Left lung (tissue), 10 donors: ENCODE measurements around the gene TMIGD3. TPM values are rescaled to one million over a fixed set of nuclear protein-coding genes. Genes with fewer than 3 reads are reported as not detected.

Experiments
- ATAC-seq: fragments of 200-7000 bp; cut with Tn5 transposase; one replicate; pipeline ENCODE4 v1.9.1; 2020; ENCODE audit warnings: moderate library complexity
- DNase-seq, 4 donors: peaks; one replicate each; pipeline ENCODE4 v3.0.0-alpha.2; 2013 to 2020
- H3K27ac ChIP-seq, 2 donors: fragments of 200-600 bp; sonication (generic) in 1 of 2; one replicate each; pipeline versions ENCODE4 v1.5.0 to v1.8.0; 2020 to 2021
- H3K27me3 ChIP-seq, 2 donors: fragments of 200-600 bp; sonication (generic) in 1 of 2; one replicate each; pipeline versions ENCODE4 v1.5.0 to v1.8.0; 2020 to 2021
- H3K36me3 ChIP-seq, 2 donors: fragments of 200-600 bp; sonication (generic) in 1 of 2; one replicate each; pipeline versions ENCODE4 v1.5.0 to v1.8.0; 2020 to 2021
- H3K4me1 ChIP-seq, 2 donors: fragments of 200-600 bp; one replicate each; pipeline ENCODE4 v1.8.0; 2021
- H3K4me3 ChIP-seq, 2 donors: fragments of 200-600 bp; sonication (generic) in 1 of 2; one replicate each; pipeline versions ENCODE4 v1.5.0 to v1.8.0; 2020 to 2021; ENCODE audit warnings: mild to moderate bottlenecking in 1 of 2
- H3K9me3 ChIP-seq, 2 donors: fragments of 200-600 bp; sonication (generic) in 1 of 2; one replicate each; pipeline versions ENCODE4 v1.5.0 to v1.8.0; 2020 to 2021
- intact Hi-C, 2 donors: fragments of 100-400 bp; cut with DNase I; formaldehyde crosslinking; loops; one replicate each; pipeline versions ENCODE4 v1.11.2 to v1.14.2; 2022
- polyA plus RNA-seq, 6 donors: library from polyadenylated mRNA; unstranded; fragments of 120-200 nt; gene quantifications; one replicate each; pipeline ENCODE4 v1.2.1, GENCODE V29; 2013; ENCODE audit not compliant: insufficient read length in 6 of 6
- total RNA-seq, 2 donors: library from RNA; stranded (reverse); fragmentation: NEBNext Ultra II Directional; extraction: Animal tissue kit (Norgen Biotek cat#: 25700); gene quantifications; one replicate each; pipeline ENCODE4 v1.2.1, GENCODE V29; 2021
- TF ChIP-seq, protein P1 (sequence below), 2 donors: fragments of 200-600 bp; sonication (generic) in 1 of 2; IDR thresholded peaks; one replicate each; pipeline versions ENCODE4 v1.5.0 to v1.8.0; 2021; ENCODE audit warnings: antibody characterized with exemption in 2 of 2
- donor health status: DM: no; HTN: yes; CAD: no.
- donor health status: DM: no; HTN: no; CAD: no.

TMIGD3 gene
- total and polyA plus RNA-seq, 8 donors = 0.14 to 27.0 (median 0.65) TPM

DNA sequence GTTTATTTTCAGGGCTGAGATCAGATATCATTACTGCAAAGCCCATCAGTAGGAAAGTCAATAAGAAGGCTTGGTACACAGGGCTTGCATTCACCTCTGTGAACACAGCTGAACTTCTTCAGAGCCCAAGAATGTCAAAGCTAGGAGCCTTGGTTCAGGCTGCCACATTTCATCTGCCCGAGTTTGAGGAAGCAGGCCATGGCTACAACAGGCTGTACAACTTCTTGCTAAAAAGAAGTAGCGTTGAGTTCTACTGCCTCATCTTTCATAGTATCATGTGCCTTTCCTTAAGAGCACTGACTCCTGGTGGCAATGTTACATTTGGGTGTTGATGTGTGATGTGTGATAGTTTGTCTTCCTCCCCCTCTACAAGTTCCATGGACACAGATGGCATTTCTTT is 19.6 kb downstream of the TMIGD3 start:
- ATAC-seq (no peak), DNase-seq (no peak)
- Histone ChIP-seq H3K27ac (peak overlapping the region in 1 of 2 donors; percentile 24), H3K9me3 (no peaks in the 10 kb centered on the region), H3K36me3 (no peaks in the 10 kb centered on the region), H3K4me1 (peaks cover 0 to 61% of the 10 kb centered on the region in 2 donors), H3K4me3 (no peak overlapping the region), H3K27me3 (no peaks in the 10 kb centered on the region)
- TF ChIP-seq, protein P1, sequence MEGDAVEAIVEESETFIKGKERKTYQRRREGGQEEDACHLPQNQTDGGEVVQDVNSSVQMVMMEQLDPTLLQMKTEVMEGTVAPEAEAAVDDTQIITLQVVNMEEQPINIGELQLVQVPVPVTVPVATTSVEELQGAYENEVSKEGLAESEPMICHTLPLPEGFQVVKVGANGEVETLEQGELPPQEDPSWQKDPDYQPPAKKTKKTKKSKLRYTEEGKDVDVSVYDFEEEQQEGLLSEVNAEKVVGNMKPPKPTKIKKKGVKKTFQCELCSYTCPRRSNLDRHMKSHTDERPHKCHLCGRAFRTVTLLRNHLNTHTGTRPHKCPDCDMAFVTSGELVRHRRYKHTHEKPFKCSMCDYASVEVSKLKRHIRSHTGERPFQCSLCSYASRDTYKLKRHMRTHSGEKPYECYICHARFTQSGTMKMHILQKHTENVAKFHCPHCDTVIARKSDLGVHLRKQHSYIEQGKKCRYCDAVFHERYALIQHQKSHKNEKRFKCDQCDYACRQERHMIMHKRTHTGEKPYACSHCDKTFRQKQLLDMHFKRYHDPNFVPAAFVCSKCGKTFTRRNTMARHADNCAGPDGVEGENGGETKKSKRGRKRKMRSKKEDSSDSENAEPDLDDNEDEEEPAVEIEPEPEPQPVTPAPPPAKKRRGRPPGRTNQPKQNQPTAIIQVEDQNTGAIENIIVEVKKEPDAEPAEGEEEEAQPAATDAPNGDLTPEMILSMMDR (IDR thresholded peaks at IDR 0.05) = no peak
- intact Hi-C loops = no loop called here

- H3K36me3 ChIP-seq = peaks cover 0 to 7% of the 10 kb centered on the region in 2 donors
- no peak overlapping the region for H3K4me3 ChIP-seq
- ATAC-seq (no peak), DNase-seq (no peak)
- intact Hi-C loops = no loop called here
- no peak overlapping the region for H3K27ac ChIP-seq
- no peaks in the 10 kb centered on the region for H3K27me3 ChIP-seq
- H3K9me3 ChIP-seq = no peaks in the 10 kb centered on the region
- TF ChIP-seq, protein P1 (IDR thresholded peaks at IDR 0.05) = no peak
- H3K4me1 ChIP-seq = peaks cover 0 to 59% of the 10 kb centered on the region in 2 donors
Observed at GRCh38 chr1:111483166-111483565, 20.3 kb downstream of the TMIGD3 start.

DNA sequence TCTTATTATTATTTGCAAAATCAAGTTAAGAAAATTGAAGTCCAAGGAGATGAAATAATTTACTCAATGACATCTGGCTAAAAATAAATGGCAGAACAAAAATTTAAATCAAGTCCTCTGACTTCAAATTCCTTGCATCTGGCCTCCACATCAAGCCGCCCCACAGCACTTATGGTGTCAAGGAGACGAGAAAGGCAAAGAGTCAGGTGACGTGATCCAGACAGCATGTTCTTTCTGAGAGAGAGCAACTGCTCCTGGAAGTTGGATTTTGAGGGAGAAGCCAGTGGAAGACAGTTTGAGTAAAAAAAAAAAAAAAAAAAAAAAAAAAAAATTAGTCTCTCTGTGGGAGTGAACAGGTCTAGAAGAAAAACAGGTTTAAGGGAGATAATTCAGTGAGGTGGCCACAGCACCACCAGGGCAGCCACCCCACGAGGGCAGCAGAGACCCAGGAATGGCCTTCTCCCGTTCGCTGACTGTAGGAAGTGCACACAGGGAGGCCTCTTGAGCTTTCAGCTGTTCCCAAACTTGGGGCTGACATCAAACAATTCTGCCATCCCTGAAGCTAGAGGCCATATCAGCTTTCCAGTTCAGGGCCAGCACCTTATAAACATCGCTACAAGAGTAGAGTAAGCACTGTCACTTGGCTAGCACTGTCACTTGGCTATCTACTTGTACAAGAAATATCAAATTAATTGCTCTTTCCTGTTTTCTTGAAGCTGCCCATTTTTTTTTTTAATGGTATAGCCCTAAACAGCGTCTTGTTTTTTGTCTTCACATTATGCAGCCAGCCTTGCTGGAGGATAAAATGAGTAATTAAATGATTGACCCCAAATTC is 21.8 kb downstream of the TMIGD3 start:
- Histone ChIP-seq H3K27ac (peak overlapping the region in 1 of 2 donors; percentile 42), H3K4me1 (peaks cover 0 to 56% of the 10 kb centered on the region in 2 donors), H3K27me3 (no peaks in the 10 kb centered on the region), H3K9me3 (no peaks in the 10 kb centered on the region), H3K36me3 (peaks cover 0 to 18% of the 10 kb centered on the region in 2 donors), H3K4me3 (no peak overlapping the region)
- TF ChIP-seq, protein P1 (IDR thresholded peaks at IDR 0.05) = peak; percentile 71 to 75
- intact Hi-C loops = no loop called here
- ATAC-seq (peak; percentile 99), DNase-seq (peak; percentile 69 to 93 (median 84))

DNA sequence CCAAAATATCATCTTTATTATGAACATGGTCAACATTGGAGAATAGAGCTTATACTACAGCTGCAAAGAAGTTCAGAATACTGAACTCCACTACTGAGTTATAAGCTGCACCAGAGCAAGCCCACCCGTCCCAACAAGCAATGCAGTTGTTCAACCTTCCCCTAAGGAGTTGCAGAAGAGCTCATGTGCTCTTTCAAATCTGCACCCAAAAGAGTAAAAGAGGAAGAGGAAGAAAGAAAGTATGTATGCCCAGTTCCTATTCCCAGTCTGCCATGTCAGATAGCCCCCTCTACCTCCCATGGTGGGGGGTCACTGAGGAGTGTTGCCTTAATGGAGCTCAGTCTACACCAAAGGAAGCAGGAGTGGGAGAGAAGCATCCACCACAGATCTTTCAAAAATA is 22.8 kb downstream of the TMIGD3 start:
- H3K4me1 ChIP-seq = peaks cover 0 to 52% of the 10 kb centered on the region in 2 donors
- peaks cover 0 to 18% of the 10 kb centered on the region in 2 donors for H3K36me3 ChIP-seq
- H3K27ac ChIP-seq = peak overlapping the region in 1 of 2 donors; percentile 42
- TF ChIP-seq, protein P1 (IDR thresholded peaks at IDR 0.05) = no peak
- H3K9me3 ChIP-seq = no peaks in the 10 kb centered on the region
- H3K27me3 ChIP-seq = no peaks in the 10 kb centered on the region
- ATAC-seq (no peak), DNase-seq (no peak)
- no peak overlapping the region for H3K4me3 ChIP-seq
- intact Hi-C loops = no loop called here

- no peaks in the 10 kb centered on the region for H3K27me3 ChIP-seq
- H3K4me3 ChIP-seq = peak overlapping the region in 1 of 2 donors; percentile 37
- peaks cover 0 to 18% of the 10 kb centered on the region in 2 donors for H3K36me3 ChIP-seq
- TF ChIP-seq, protein P1 (IDR thresholded peaks at IDR 0.05) = no peak
- intact Hi-C loops = no loop called here
- peak overlapping the region in 1 of 2 donors; percentile 94 for H3K27ac ChIP-seq
- DNase-seq (no peak), ATAC-seq (peak; percentile 22)
- H3K4me1 ChIP-seq = peaks cover 0 to 62% of the 10 kb centered on the region in 2 donors
- H3K9me3 ChIP-seq = no peaks in the 10 kb centered on the region
Observed at GRCh38 chr1:111476761-111477309, 26.6 kb downstream of the TMIGD3 start.
